C4-2B (cell line): ENCODE results near the gene CYTH3.
"Not testable (repeated sequence)": the region's sequence is repeated elsewhere in the genome, so short reads cannot be mapped to it uniquely, and the experiment has no call there.

ENCODE experiments used
- H3K27ac ChIP-seq: fragments of 450-650 bp; 2 replicates; pipeline ENCODE4 v1.5.1; 2017
- ZFX ChIP-seq: fragments of 450-650 bp; IDR thresholded peaks from 2 replicates; pipeline ENCODE4 v1.6.1; 2017
- TF ChIP-seq, protein P1 (sequence below): fragments of 450-650 bp; conservative IDR thresholded peaks from 2 replicates; pipeline ENCODE4 v1.5.1; 2017; ENCODE audit warnings: mild to moderate bottlenecking

Gene CYTH3

DNA sequence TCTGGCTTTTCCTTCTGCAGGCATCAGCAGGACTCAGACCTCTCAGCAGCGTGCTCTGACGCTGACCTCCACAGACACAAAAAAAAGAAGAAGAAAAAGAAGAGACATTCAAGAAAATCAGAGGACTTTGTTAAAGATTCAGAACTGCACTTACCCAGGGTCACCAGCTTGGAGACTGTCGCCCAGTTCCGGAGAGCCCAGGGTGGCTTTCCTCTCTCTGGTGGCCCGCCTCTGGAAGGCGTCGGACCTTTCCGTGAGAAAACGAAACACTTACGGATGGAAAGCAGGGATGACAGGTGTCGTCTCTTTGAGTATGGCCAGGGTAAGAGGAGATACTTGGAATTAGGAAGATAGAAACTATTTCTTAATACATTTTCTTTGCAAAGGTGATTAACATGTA, 115.7 kb downstream of the CYTH3 start:
- H3K27ac ChIP-seq: no peak overlapping the region
- no peak for TF ChIP-seq ZFX
- TF ChIP-seq, protein P1, sequence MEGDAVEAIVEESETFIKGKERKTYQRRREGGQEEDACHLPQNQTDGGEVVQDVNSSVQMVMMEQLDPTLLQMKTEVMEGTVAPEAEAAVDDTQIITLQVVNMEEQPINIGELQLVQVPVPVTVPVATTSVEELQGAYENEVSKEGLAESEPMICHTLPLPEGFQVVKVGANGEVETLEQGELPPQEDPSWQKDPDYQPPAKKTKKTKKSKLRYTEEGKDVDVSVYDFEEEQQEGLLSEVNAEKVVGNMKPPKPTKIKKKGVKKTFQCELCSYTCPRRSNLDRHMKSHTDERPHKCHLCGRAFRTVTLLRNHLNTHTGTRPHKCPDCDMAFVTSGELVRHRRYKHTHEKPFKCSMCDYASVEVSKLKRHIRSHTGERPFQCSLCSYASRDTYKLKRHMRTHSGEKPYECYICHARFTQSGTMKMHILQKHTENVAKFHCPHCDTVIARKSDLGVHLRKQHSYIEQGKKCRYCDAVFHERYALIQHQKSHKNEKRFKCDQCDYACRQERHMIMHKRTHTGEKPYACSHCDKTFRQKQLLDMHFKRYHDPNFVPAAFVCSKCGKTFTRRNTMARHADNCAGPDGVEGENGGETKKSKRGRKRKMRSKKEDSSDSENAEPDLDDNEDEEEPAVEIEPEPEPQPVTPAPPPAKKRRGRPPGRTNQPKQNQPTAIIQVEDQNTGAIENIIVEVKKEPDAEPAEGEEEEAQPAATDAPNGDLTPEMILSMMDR: no peak

DNA sequence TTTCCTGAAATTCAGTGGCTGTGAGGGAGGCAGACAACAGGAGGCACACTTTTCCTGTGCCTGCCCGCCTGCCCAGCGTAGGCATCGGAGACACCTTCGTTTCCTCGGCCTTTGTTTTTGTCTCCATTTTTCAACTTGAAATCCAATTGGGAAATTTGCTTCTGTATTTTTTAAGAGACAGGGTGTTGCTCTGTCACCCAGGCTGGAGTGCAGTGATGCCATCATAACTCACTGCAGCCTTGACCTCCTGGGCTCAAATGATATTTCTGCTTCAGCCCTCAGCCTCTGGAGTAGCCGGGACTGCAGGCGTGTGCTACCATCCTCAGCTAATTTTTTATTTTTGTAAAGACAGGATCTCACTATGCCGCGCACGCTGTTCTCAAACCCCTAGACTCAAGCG, 116.8 kb downstream of the CYTH3 start:
- H3K27ac ChIP-seq: no peak overlapping the region
- TF ChIP-seq, protein P1: no peak
- no peak for TF ChIP-seq ZFX

DNA sequence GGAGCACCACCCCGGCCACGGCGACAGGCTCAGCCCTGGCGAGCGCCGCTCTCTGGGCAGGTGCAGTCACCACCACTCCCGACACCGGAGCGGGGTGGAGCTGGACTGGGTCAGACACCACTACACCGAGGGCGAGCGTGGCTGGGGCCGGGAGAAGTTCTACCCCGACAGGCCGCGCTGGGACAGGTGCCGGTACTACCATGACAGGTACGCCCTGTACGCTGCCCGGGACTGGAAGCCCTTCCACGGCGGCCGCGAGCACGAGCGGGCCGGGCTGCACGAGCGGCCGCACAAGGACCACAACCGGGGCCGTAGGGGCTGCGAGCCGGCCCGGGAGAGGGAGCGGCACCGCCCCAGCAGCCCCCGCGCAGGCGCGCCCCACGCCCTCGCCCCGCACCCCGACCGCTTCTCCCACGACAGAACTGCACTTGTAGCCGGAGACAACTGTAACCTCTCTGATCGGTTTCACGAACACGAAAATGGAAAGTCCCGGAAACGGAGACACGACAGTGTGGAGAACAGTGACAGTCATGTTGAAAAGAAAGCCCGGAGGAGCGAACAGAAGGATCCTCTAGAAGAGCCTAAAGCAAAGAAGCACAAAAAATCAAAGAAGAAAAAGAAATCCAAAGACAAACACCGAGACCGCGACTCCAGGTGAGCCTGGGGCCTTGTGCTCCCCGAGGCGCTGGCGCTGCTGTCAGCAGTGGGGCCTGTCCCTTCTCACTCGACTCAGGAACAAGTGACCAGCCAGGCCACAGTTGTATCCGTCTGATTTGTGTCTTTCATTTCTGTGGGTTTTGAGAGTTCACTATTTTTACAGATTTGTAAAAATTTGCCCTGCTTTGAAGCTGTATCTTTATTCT, 117.7 kb downstream of the CYTH3 start:
- no peak overlapping the region for H3K27ac ChIP-seq
- TF ChIP-seq, protein P1: no peak
- no peak for TF ChIP-seq ZFX

DNA sequence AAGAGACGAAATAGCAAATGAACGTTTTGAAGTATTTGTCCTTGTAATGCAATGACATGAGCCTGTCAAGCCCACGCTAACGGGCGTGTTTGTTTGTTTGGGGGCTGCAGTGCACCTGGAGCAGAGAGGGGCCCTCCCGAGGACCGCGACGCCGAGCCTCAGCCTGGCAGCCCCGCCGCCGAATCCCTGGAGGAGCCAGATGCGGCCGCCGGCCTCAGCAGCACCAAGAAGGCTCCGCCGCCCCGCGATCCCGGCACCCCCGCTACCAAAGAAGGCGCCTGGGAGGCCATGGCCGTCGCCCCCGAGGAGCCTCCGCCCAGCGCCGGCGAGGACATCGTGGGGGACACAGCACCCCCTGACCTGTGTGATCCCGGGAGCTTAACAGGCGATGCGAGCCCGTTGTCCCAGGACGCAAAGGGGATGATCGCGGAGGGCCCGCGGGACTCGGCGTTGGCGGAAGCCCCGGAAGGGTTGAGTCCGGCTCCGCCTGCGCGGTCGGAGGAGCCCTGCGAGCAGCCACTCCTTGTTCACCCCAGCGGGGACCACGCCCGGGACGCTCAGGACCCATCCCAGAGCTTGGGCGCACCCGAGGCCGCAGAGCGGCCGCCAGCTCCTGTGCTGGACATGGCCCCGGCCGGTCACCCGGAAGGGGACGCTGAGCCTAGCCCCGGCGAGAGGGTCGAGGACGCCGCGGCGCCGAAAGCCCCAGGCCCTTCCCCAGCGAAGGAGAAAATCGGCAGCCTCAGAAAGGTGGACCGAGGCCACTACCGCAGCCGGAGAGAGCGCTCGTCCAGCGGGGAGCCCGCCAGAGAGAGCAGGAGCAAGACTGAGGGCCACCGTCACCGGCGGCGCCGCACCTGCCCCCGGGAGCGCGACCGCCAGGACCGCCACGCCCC, 118.5 kb downstream of the CYTH3 start:
- H3K27ac ChIP-seq: no peak overlapping the region
- TF ChIP-seq, protein P1: no peak
- TF ChIP-seq ZFX: no peak

DNA sequence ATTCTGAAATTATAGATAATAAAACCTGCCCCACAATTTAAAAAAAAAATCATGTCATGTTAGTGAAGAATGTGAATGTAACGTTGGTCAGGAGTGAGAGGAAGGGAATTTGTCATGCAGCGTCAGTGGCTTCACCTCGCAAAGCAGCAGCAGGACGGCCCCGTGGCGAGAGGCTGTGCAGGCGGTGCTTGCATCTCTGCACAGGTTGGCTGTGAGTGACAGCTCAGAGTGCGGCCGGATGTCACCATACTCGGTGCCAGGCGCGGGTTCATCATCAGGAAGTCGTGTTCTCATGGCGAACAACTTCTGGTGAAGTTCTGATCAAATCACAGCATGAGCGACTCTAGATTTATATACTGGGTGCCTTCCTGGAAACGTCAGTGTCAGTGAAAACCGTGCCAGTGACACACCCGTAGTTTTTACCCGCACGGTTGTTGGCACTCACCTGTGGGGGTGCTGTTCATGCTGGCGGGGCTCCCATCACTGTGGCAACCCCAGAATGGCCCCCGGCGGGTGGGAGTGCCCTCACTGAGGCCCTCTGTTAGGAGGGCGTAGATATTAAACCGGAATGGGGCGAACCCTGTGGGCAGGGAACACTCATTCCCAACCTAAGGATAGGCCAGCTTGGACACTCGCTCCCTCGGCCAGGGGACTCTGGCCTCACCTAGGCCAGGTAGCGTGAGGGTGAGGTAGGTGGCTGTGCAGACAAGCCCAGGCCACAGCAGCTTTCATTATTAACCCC, 120.3 kb downstream of the CYTH3 start:
- no peak overlapping the region for H3K27ac ChIP-seq
- TF ChIP-seq, protein P1: no peak
- TF ChIP-seq ZFX: no peak

DNA sequence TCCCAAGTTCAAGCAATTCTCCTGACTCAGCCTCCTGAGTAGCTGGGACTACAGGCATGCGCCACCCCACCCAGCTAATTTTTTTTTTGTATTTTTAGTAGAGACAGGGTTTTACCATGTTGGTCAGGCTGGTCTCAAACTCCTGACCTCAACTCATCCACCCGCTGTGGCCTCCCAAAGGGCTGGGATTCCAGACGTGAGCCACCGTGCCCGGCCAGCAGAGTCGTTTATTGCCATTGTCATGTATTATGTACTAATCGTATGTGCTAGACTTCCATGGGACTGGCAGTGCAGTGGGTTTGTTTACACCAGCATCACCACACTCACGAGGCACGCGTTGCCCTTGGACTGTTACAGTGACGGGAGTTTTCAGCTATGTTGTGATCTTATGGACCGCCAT, 120.9 kb downstream of the CYTH3 start:
- not testable (repeated sequence) for H3K27ac ChIP-seq

DNA sequence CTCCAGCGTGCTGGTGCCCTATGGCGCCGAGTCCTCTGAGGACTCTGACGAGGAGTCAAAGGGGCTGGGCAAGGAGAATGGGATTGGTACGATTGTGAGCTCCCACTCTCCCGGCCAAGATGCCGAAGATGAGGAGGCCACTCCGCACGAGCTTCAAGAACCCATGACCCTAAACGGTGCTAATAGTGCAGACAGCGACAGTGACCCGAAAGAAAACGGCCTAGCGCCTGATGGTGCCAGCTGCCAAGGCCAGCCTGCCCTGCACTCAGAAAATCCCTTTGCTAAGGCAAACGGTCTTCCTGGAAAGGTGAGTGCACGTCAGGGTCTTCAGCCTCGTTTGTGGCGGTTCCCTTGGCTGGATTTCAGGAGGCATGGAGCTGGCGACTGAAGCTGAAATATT, 122.4 kb downstream of the CYTH3 start:
- no peak overlapping the region for H3K27ac ChIP-seq
- no peak for TF ChIP-seq ZFX
- TF ChIP-seq, protein P1: no peak
